CD4-positive, alpha-beta T cell treated with Interleukin-10 for 1 hour (primary cell): ENCODE results near the gene TNIP3.
"Not testable (repeated sequence)": the region's sequence is repeated elsewhere in the genome, so short reads cannot be mapped to it uniquely, and the experiment has no call there.

Source experiments
- DNase-seq: peaks from one replicate; pipeline ENCODE4 v3.0.0-alpha.2; 2020

TNIP3 gene

GRCh38 chr4:121177246-121178137 is 13.4 kb upstream of the TNIP3 start:
- DNase-seq: no peak

GRCh38 chr4:121176082-121176934 is 12.2 kb upstream of the TNIP3 start:
- no peak for DNase-seq

- DNase-seq: not testable (repeated sequence)
Measured at GRCh38 chr4:121171477-121171876, 7.4 kb upstream of the TNIP3 start.

- no peak for DNase-seq
Measured at GRCh38 chr4:121168446-121169281, 4.5 kb upstream of the TNIP3 start.

- no peak for DNase-seq
Measured at GRCh38 chr4:121166976-121167375, 2.9 kb upstream of the TNIP3 start.

- no peak for DNase-seq
Measured at GRCh38 chr4:121165206-121165605, 1.1 kb upstream of the TNIP3 start.

- DNase-seq: peak; percentile 41
Measured at GRCh38 chr4:121156822-121157769, 7.0 kb downstream of the TNIP3 start.

- DNase-seq: no peak
Measured at GRCh38 chr4:121155893-121156292, 8.2 kb downstream of the TNIP3 start.

GRCh38 chr4:121154103-121154515 is 10.0 kb downstream of the TNIP3 start:
- peak; percentile 65 for DNase-seq

GRCh38 chr4:121151942-121152341 is 12.2 kb downstream of the TNIP3 start:
- no peak for DNase-seq

- DNase-seq: no peak
Measured at GRCh38 chr4:121150486-121150885, 13.6 kb downstream of the TNIP3 start.

GRCh38 chr4:121150003-121150402 is 14.1 kb downstream of the TNIP3 start:
- no peak for DNase-seq

- no peak for DNase-seq
Measured at GRCh38 chr4:121148621-121149020, 15.5 kb downstream of the TNIP3 start.

GRCh38 chr4:121148000-121148399 is 16.1 kb downstream of the TNIP3 start:
- no peak for DNase-seq

GRCh38 chr4:121146530-121146929 is 17.6 kb downstream of the TNIP3 start:
- no peak for DNase-seq

- no peak for DNase-seq
Measured at GRCh38 chr4:121145430-121145829, 18.7 kb downstream of the TNIP3 start.

- no peak for DNase-seq
Measured at GRCh38 chr4:121144021-121144420, 20.1 kb downstream of the TNIP3 start.

GRCh38 chr4:121143131-121143530 is 21.0 kb downstream of the TNIP3 start:
- no peak for DNase-seq

GRCh38 chr4:121140716-121141460 is 23.2 kb downstream of the TNIP3 start:
- no peak for DNase-seq

GRCh38 chr4:121139533-121140222 is 24.4 kb downstream of the TNIP3 start:
- peak; percentile 69 for DNase-seq
